ENCODE results near the gene SUFU.

DNA sequence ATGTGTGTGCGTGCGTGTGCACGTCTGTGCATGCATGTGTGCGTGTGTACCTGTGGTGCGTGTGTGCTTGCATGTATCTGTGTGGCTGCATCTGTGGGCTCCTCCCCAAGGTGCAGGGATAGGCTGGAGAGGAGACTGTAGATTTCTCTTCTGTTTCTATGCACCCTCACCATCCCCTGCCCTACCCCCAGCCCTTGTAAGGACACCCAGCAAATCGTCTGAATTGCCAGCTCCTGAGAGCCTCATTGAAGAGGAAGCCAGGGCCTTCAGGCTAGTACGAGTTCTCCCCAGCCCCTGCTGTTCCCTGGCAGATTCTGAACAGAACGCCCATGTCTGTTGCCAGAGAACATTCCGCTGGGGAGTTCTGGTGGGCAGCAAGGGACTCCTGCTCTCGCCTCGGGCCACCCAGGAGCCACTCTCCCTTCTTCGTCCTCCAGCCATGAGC lies 123.5 kb downstream of the SUFU start:
- TF ChIP-seq, protein P1, sequence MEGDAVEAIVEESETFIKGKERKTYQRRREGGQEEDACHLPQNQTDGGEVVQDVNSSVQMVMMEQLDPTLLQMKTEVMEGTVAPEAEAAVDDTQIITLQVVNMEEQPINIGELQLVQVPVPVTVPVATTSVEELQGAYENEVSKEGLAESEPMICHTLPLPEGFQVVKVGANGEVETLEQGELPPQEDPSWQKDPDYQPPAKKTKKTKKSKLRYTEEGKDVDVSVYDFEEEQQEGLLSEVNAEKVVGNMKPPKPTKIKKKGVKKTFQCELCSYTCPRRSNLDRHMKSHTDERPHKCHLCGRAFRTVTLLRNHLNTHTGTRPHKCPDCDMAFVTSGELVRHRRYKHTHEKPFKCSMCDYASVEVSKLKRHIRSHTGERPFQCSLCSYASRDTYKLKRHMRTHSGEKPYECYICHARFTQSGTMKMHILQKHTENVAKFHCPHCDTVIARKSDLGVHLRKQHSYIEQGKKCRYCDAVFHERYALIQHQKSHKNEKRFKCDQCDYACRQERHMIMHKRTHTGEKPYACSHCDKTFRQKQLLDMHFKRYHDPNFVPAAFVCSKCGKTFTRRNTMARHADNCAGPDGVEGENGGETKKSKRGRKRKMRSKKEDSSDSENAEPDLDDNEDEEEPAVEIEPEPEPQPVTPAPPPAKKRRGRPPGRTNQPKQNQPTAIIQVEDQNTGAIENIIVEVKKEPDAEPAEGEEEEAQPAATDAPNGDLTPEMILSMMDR (IDR thresholded peaks at IDR 0.05; ENCODE audit: poor library complexity), result no peak
- TF ChIP-seq EZH2phosphoT487 (IDR thresholded peaks at IDR 0.05; ENCODE audit: low read depth, severe bottlenecking, unreplicated experiment), result no peak
- TF ChIP-seq EZH2 (IDR thresholded peaks at IDR 0.05; ENCODE audit: borderline replicate concordance), result no peak
